Renal cortex interstitium (tissue), 11 donors: ENCODE results near the gene SETD4. TPM values are rescaled to one million over a fixed set of nuclear protein-coding genes. Genes with fewer than 3 reads are reported as not detected.
"Not testable (repeated sequence)": the region's sequence is repeated elsewhere in the genome, so short reads cannot be mapped to it uniquely, and the experiment has no call there.

Experiments
- DNase-seq, 11 donors: peaks; one replicate each; pipeline ENCODE4 v3.0.0-alpha.2; 2013; ENCODE audit warnings: low read depth in 9 of 11, low spot score in 4 of 11; ENCODE audit errors: extremely low read depth in 1 of 11
- polyA plus RNA-seq, 3 donors: library from polyadenylated mRNA; unstranded; fragments of 120-200 nt; gene quantifications; one replicate each; pipeline ENCODE4 v1.2.1, GENCODE V29; 2013; ENCODE audit not compliant: insufficient read length in 3 of 3

SETD4 gene
- polyA plus RNA-seq, 3 donors: 27.1 to 61.6 (median 28.3) TPM

DNA sequence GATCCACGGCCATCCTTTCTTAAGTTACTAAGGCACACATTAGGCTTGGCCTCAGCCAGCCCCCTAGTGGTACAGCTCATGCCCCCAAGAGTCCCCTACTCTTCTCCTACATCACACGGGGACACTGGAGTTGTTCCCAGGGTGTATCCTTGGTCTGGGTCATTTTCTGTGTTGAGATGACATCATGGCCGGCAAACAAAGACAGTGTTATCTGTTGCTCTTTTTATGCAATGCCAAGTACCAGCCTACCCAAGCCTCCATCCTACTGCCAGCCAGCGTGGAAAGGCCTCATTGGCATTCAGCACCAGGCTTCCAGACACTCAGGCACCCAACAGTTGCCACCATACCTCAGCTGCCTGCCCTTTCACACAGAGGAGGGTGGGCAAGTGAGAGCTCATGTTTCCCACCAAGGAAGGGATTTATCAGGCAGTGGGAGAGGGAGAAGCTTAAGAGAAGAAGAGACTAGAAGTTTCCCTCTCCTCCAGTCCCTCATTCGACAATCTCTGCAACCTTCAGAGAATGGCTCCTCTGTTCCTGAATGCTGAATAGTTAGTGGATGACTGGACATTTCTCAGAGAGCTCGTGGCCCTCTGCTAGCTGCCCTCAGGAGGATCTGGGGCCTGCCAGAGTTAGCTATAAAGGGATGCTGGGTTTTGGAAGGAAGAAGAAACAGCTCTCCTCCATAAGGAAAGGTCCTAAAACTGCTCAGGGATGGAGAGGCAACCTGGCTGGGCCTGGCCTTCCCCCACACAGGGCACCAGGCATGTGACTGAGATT lies 27.2 kb upstream of the SETD4 start:
- DNase-seq: no peak

DNA sequence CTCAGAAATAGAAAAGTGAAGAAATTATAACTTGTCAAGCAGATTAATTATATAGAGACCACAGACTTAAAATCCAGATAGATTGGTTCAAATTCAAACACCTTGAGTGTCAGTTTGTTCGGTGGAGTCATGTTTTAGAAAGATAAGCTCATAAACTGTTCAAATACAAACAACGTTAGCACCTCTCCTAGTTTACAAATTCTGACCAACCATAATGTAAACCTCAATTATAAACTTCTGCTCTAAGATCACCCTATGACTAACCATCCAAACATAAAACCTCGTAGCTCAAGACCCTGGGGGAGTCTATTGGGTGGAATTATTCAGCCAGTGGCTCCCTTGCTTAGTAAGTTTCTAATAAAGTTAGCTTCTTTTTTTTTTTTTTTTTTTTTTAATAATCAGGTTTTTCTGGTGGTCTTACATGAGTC lies 21.9 kb upstream of the SETD4 start:
- no peak for DNase-seq

DNA sequence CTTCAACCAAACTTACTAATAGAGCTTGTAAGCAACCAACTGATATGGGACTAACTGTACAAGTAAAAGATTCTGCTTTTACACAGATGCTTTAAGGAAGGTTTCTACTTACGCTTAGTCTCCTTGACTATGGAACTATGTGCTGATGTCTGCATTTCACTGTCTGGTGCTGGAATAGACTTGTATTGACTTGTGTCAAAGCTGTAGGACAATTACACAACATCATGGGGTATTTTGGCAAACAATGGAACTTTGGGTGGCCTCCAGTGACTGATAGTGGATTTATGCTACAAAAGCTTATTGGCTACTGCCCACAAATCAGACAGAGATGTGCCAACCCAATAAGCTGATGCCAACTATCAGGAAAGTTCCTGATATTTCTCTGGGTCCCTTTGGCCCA lies 20.1 kb upstream of the SETD4 start:
- no peak for DNase-seq

DNA sequence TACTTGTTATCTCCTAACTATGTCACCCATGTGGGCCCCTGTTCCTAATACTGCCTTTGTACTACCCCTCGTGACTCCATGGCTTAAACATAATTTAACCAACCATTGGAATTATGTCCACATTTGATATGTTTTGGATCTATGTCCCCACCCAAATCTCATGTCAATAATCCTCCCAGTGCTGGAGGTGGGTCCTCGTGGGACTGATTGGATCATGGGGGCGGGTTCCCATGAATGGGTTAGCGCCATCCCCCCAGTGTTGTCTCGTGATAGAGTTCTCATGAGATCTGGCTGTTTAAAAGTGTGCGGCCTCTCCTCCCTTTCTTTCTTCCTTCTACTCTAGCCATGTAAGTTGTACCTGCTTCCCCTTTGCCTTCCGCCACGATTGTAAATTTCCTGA lies 19.3 kb upstream of the SETD4 start:
- no peak for DNase-seq

DNA sequence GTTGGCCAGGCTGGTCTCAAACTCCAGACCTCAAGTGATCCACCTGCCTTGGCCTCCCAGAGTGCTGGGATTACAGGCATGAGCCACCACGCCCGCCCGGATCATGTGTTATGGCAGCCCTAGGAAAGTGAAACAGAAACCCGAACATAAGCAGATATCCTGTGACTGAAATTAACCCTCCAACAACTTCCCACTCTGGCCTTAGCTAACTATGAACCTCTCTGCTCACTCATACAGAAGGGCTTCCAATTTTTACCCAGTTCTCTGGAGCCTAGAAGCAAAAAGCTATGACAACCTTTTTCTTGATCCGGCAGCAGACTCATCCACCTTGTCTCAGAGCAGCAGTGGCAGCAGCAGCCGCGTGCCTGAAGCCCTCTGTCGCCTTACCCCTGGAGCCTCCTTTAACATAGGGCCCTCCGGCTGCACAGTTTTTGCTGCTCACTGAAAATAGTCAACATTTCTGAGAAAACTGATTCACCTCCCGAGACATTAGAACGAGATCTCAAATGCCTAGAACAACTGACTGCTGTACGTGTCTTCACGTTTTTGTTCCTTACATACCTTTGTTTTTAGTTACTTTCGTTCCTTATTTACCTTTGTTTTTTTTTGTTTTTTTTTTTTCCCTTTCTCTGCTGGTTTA lies 18.8 kb upstream of the SETD4 start:
- DNase-seq: no peak

DNA sequence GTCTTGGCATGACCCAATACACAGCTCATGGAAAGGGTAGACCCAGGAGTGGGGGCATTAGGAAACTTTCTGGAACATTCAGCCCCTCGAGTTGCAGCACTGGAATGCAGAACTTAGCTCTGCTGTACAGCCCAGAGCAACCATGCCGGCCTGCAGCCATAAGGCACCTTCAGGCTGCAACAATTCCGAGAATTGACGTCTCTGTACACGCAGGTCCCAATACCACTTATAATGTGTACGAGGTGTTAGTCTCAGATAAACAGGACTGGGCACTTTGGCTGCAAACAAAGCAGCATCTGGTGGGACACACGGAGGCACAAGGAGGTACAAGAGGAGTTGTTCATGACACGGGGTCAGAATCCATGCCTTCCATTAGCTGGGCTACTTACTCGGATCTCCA lies 17.4 kb upstream of the SETD4 start:
- DNase-seq: no peak

DNA sequence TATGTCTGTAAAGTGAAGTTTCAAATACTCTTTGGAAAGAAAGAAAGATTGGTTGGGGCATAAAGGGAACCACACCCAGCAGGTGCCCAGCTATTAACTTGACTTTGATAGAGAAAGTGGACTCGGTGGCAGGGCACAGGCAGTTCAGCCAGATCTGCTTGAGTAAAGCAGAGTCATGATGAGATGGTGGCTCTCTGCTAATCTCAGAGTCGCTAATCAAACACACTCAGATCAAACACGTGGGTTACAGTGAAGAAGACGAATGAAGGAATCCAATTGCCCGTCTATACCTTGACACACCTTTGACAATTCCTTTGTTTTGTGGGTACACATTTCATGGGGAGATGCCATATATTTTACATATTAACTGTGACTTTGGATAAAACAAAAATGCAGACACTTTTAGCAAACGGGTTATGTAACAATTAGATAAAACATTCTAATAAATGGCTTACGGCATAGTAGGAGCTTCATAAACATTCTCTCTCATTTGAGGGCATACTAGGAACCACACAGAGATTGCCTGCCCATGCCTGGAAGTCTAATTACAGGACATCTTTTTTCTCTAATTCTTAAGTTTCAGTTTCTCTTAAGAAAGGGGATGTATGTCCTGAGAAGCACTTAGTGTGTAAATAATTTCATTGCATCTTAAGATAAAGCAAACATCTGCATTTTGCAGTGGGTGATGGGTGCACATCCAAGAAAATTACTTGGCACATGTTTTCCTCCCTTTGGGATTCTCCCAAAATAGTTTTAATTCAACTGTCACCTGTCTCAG lies 16.7 kb upstream of the SETD4 start:
- DNase-seq: no peak

DNA sequence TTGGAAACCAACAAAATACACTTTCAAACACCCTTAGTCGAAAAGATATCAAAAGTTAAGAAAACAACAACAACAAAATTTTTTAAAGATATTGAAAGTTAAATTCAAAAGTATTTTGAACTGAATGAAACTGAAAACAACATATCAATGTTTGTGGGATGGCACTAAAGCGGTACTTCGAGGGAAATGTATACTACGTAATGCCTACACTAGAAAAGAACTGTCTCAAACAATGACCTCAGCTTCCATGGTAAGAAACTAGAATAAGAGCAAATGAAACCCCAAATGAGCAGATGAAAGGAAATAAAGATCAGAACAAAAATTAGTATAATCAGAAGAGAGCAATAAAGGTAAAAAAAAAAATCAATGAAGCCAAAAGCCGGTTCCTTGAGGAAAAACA lies 15.6 kb upstream of the SETD4 start:
- no peak for DNase-seq

DNA sequence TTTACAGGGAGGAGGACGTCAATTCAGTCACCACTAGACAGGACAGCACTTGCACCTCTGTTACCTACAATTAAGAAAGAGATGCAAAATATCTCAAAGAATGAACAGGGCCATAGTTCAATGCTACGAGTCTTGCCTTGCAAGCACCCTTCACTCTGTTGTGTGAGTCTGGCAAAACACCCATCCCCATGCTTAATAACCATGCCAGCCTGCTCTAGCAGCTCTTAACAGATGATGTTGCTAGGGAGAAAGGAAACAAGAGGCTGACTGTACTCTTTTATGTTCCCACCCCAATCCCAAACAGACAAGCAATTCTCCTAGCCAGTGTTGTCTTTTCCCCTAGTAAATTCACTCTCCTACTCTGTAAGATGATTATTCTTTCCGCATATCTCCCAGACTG lies 14.8 kb upstream of the SETD4 start:
- DNase-seq: no peak

DNA sequence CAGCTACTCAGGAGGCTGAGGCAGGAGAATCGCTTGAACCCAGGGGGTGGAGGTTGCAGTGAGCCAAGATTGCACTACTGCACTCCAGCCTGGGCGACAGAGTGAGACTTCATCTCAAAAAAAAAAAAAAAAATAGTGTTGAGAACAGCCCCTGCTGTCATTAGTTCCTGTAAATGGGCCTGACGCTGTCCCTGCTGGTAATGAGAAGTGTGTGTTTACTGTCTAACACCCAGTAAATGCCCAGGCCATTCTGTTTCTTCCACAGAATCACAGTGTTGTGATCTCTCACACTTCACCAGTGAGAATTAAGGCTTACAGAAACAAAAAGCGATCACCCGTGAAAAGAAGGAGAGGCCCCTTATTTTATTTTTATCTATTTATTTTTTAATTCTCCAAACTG lies 13.6 kb upstream of the SETD4 start:
- DNase-seq: not testable (repeated sequence)

DNA sequence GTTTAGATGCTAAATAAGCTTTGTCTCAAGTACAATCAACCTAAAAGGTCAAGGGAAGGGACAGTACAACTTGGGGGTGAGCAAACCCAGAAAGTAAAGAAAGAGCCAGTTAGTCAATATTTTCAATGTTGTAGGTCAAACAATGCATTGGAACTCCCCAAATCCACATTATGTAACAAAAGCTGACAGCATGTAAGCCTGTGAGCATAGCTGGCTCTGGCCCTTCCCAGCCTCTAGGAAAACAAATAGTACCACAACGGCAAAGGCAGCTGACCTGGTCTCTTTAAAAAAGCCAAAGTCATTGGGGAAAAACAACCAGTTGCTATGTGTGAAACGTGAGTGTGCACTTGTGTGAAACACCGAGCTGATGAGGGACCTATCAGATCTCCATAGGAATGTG lies 12.9 kb upstream of the SETD4 start:
- no peak for DNase-seq

DNA sequence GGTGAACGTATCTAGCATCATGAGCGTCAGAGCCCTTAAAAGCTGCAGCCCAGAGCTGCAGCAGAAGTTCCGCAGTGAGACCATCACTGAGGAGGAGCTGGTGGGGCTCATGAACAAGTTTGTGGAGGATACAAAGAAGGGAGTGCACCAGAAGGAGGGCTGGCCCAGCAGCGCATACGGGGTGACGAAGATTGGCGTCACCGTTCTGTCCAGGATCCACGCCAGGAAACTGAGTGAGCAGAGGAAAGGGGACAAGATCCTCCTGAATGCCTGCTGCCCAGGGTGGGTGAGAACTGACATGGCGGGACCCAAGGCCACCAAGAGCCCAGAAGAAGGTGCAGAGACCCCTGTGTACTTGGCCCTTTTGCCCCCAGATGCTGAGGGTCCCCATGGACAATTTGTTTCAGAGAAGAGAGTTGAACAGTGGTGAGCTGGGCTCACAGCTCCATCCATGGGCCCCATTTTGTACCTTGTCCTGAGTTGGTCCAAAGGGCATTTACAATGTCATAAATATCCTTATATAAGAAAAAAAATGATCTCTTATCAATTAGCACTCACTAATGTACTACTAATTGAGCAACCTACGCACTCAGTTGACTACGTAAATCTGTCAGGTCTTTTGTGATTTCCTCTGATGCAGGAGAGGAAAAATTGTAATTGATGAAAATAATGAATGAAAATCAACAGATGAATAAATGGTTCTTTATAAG lies 12.3 kb upstream of the SETD4 start:
- no peak for DNase-seq

DNA sequence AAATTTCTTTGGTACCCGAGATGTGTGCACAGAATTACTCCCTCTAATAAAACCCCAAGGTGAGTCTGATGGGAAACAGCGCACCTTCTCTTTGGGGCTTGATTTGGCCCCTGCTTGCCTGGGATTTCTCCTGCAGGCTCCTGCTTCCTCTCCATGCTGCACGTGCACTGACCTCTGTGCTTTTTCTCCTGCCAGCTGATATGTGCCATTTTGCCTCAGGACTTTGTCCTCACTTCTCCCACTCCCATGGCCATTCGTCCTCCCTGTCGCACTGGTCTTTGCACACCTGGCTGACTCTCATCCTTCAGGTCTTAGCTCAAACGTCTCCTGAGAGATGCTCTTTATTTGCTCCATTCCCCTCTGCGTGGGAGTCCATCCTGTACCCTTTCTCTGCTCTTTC lies 10.7 kb upstream of the SETD4 start:
- DNase-seq: no peak

DNA sequence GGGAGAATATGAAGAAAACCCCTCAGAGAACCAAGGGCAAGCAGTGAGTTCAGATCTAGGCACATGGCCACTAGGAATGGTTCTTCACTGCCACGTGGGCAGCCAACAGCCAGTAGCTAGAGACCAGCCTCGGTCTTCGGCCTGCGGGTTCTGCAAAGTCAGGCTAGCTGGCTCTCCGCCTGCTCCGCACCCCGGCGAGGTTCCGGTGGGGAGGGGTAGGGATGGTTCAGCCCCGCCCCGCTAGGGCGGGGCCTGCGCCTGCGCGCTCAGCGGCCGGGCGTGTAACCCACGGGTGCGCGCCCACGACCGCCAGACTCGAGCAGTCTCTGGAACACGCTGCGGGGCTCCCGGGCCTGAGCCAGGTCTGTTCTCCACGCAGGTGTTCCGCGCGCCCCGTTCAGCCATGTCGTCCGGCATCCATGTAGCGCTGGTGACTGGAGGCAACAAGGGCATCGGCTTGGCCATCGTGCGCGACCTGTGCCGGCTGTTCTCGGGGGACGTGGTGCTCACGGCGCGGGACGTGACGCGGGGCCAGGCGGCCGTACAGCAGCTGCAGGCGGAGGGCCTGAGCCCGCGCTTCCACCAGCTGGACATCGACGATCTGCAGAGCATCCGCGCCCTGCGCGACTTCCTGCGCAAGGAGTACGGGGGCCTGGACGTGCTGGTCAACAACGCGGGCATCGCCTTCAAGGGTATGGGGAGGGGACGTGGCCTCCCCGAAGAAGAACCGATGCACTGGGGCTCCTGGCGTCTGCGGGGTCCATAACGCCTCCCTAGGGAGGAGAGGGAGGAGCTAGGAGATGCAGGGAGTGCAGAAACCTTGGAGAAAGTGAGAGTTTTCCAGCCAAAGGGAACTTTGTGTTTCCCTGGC lies 9.6 kb upstream of the SETD4 start, which contains the start of gene CBR1:
TSS of gene CBR1 (plus strand) at position 312 of the 871 bp plus-strand sequence. CDS start at position 404, 92 bp downstream.
- peak in 9 of 11 donors; percentile 58 to 71 (median 63) for DNase-seq

DNA sequence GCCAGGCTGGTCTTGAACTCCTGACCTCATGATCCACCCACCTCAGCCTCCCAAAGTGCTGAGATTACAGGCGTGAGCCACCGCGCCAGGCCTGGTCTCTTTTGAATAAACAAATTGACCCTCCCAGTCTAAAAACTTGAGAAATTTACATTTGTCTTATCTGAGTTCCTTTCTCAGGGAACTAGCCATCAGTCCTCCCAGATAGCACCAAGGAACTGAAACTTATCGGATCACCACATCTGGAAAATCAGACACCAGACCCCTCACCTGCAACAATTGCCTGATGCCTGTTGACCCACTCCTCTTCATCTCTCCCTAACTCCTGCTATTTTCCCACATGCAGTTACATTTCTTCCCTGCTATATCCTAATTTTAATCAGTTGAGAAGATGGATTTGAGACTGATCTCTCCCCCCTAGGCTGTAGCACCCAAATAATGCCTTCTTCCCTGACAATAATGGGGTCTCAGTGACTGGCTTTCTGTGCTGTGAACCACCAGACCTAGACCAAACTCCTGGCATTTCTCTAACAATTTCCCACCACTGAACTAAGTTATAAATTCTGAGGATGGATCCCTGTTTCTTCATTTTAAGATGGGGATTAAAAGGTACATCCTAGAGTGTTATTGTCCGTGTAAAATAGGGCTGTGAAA lies 8.5 kb upstream of the SETD4 start:
- DNase-seq: no peak

DNA sequence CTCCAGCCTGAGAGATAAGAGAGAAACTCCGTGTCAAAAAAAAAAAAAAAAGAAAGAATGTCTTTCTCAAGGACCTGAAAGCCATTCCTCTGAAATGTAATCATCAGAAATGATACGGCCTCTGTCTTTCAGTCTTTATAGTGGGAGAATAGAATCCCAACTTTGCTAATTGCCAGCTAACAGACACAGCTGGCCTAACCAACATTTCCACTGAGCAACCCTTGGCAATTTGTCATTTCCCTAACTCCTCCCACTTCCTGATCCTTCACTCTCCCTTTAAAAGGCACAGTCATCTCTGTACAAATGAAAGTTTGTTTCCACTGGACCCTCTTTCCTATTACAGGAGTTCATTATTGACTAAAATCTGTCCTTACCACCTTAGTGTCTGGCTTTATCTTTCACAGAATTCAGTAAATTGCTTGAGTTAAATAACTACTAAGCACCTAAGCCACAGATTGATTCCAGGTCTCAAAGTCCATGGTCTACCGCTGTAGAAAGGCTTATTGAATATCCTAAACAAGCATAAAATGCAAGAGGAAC lies 5.2 kb upstream of the SETD4 start:
- no peak for DNase-seq

DNA sequence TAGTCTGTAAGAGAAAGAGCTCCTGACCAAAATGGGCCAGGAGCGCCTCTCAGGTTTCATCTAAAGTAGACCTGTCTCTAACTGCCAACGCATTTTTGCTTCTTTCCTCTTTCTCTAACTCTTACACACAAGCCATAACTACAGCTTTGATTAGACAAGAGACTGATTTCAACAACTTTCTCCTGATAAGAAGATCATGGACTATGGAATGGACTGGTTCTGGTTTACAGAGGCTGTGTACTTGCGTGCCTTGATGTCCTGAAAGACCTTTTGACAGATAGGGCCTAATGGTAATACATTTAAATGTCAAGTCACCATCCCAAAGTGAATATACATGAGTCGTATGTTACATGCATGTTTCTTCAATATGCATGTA lies 3.7 kb upstream of the SETD4 start:
- no peak for DNase-seq
